GM23338 (cell line): ENCODE results near the gene SEC11A. TPM values are rescaled to one million over a fixed set of nuclear protein-coding genes. Genes with fewer than 3 reads are reported as not detected.

ENCODE experiments used
- ATAC-seq: fragments of 200-7000 bp; cut with Tn5 transposase; 3 replicates; pipeline ENCODE4 v1.9.1; 2020
- DNase-seq: peaks from one replicate; pipeline ENCODE4 v3.0.0-alpha.2; 2015; ENCODE audit warnings: low spot score
- H2AFZ ChIP-seq: fragments of 200-600 bp; sonication (generic); 2 replicates; pipeline ENCODE4 v1.8.0; 2016; ENCODE audit warnings: antibody characterized with exemption, mild to moderate bottlenecking, moderate library complexity
- H3F3A ChIP-seq: fragments of 200-600 bp; sonication (generic); replicated peaks from 2 replicates; pipeline ENCODE4 v1.8.0; 2017; ENCODE audit warnings: antibody characterized with exemption, mixed run types, low read depth
- H3K27ac ChIP-seq: fragments of 200-600 bp; sonication (generic); 2 replicates; pipeline ENCODE4 v1.6.1; 2016; ENCODE audit warnings: low read depth
- H3K27me3 ChIP-seq: fragments of 200-600 bp; sonication (generic); 2 replicates; pipeline ENCODE4 v1.8.0; 2016; ENCODE audit warnings: mild to moderate bottlenecking, mixed run types, moderate library complexity; ENCODE audit not compliant: insufficient read depth
- H3K36me3 ChIP-seq: fragments of 200-600 bp; sonication (generic); 2 replicates; pipeline ENCODE4 v1.8.0; 2016; ENCODE audit warnings: mild to moderate bottlenecking; ENCODE audit not compliant: insufficient read depth
- H3K4me1 ChIP-seq: fragments of 200-600 bp; sonication (generic); 2 replicates; pipeline ENCODE4 v1.8.0; 2016; ENCODE audit warnings: mild to moderate bottlenecking, moderate library complexity; ENCODE audit not compliant: insufficient read depth
- H3K4me2 ChIP-seq: fragments of 200-600 bp; sonication (generic); 2 replicates; pipeline ENCODE4 v1.7.1; 2017; ENCODE audit warnings: mixed run types
- H3K4me3 ChIP-seq: fragments of 200-600 bp; sonication (generic); 2 replicates; pipeline ENCODE4 v1.6.1; 2016; ENCODE audit warnings: mixed run types
- H3K79me2 ChIP-seq: fragments of 200-600 bp; sonication (generic); replicated peaks from 2 replicates; pipeline ENCODE4 v1.8.0; 2017; ENCODE audit warnings: mild to moderate bottlenecking; ENCODE audit not compliant: insufficient read depth
- H3K9me2 ChIP-seq: fragments of 200-600 bp; sonication (generic); 2 replicates; pipeline ENCODE4 v1.8.0; 2017; ENCODE audit not compliant: insufficient read depth
- H4K20me1 ChIP-seq: fragments of 200-600 bp; sonication (generic); replicated peaks from 2 replicates; pipeline ENCODE4 v1.8.0; 2017; ENCODE audit warnings: mild to moderate bottlenecking; ENCODE audit not compliant: insufficient read depth
- H3K27ac Mint-ChIP-seq: 2 replicates; pipeline ENCODE4 v1.8.0; 2020; ENCODE audit warnings: inconsistent platforms, mild to moderate bottlenecking, moderate library complexity, mixed read lengths
- H3K27me3 Mint-ChIP-seq: 3 replicates; pipeline ENCODE4 v1.8.0; 2022; ENCODE audit warnings: low read depth, mild to moderate bottlenecking, moderate library complexity, mixed read lengths, inconsistent platforms; ENCODE audit not compliant: insufficient read depth, poor library complexity
- H3K36me3 Mint-ChIP-seq: 3 replicates; pipeline ENCODE4 v1.8.0; 2021; ENCODE audit warnings: low read depth, mild to moderate bottlenecking, inconsistent platforms, moderate library complexity, mixed read lengths
- H3K4me1 Mint-ChIP-seq: 3 replicates; pipeline ENCODE4 v1.8.0; 2020; ENCODE audit warnings: mild to moderate bottlenecking, inconsistent platforms, mixed read lengths
- H3K4me3 Mint-ChIP-seq: 3 replicates; pipeline ENCODE4 v1.8.0; 2021; ENCODE audit warnings: moderate library complexity, mild to moderate bottlenecking, inconsistent platforms, mixed read lengths
- H3K9me3 Mint-ChIP-seq: 3 replicates; pipeline ENCODE4 v1.8.0; 2020; ENCODE audit warnings: moderate library complexity, mild to moderate bottlenecking, inconsistent platforms, mixed read lengths
- CREB1 ChIP-seq: fragments of 250-450 bp; sonication (Bioruptor Pico); IDR thresholded peaks from 2 replicates; pipeline ENCODE4 v1.5.0; 2020; ENCODE audit warnings: low read depth, mild to moderate bottlenecking, moderate library complexity
- ETS1 ChIP-seq: IDR thresholded peaks from 2 replicates; pipeline ENCODE4 v1.6.1; 2016; ENCODE audit warnings: antibody characterized with exemption
- EZH2 ChIP-seq: fragments of 200-600 bp; sonication (generic); IDR thresholded peaks from one replicate; pipeline ENCODE4 v1.8.0; 2017; ENCODE audit warnings: antibody characterized with exemption, mild to moderate bottlenecking, low read depth; ENCODE audit not compliant: unreplicated experiment
- EZH2phosphoT487 ChIP-seq: fragments of 200-600 bp; sonication (generic); IDR thresholded peaks from one replicate; pipeline ENCODE4 v1.8.1; 2018; ENCODE audit warnings: antibody characterized with exemption; ENCODE audit not compliant: unreplicated experiment
- JUNB ChIP-seq: IDR thresholded peaks from one replicate; pipeline ENCODE4 v1.6.1; 2016; ENCODE audit warnings: antibody characterized with exemption; ENCODE audit not compliant: unreplicated experiment
- POLR2AphosphoS5 ChIP-seq: IDR thresholded peaks from 2 replicates; pipeline ENCODE4 v1.6.1; 2016; ENCODE audit warnings: antibody characterized with exemption, low read depth
- REST ChIP-seq: IDR thresholded peaks from one replicate; pipeline ENCODE4 v1.6.1; 2018; ENCODE audit warnings: antibody characterized with exemption; ENCODE audit not compliant: unreplicated experiment
- STAT1 ChIP-seq: IDR thresholded peaks from one replicate; pipeline ENCODE4 v1.6.1; 2016; ENCODE audit warnings: antibody characterized with exemption; ENCODE audit not compliant: unreplicated experiment
- ZNF114 ChIP-seq: fragments of 250-450 bp; sonication (Bioruptor Pico); IDR thresholded peaks from 2 replicates; pipeline ENCODE4 v1.5.0; 2020; ENCODE audit warnings: mild to moderate bottlenecking, moderate library complexity
- ZNF331 ChIP-seq: fragments of 250-450 bp; sonication (Bioruptor Pico); IDR thresholded peaks from 2 replicates; pipeline ENCODE4 v1.5.0; 2020; ENCODE audit warnings: low read depth, mild to moderate bottlenecking, moderate library complexity
- ZNF462 ChIP-seq: fragments of 250-450 bp; sonication (Bioruptor Pico); IDR thresholded peaks from 2 replicates; pipeline ENCODE4 v1.5.0; 2020; ENCODE audit warnings: mild to moderate bottlenecking, moderate library complexity
- polyA plus RNA-seq: library from polyadenylated mRNA; unstranded; fragments of >200 nt; fragmentation: Nextera tagmentation; extraction: Ambion mirVana; gene quantifications from 2 replicates; pipeline ENCODE4 v1.2.1, GENCODE V29; 2016
- total RNA-seq: library from RNA; depleted of rRNA; stranded (reverse); fragments of >200 nt; shearing (Covaris generic); gene quantifications from 2 replicates; pipeline ENCODE4 v1.2.3, GENCODE V29; 2014

SEC11A gene
- total and polyA plus RNA-seq, 2 experiments from 2014 or later = 191 to 257 TPM

GRCh38 chr15:84740691-84741090, 24.8 kb upstream of the SEC11A start (continued):
- TF ChIP-seq REST (no peak), CREB1 (CRISPR knock-in tag) (no peak), ZNF114 (CRISPR knock-in tag) (no peak), EZH2phosphoT487 (no peak), POLR2AphosphoS5 (no peak), ETS1 (no peak)

GRCh38 chr15:84737005-84737404, 21.1 kb upstream of the SEC11A start:
- H3K79me2 ChIP-seq = no peaks in the 10 kb centered on the region
- no peaks in the 10 kb centered on the region; the same call in 2 of the 3 replicates for H3K9me3 Mint-ChIP-seq
- no peak overlapping the region for H2AFZ ChIP-seq
- no peak overlapping the region for H3K4me3 Mint-ChIP-seq
- H3K4me1 ChIP-seq = peaks cover 16% of the 10 kb centered on the region
- H3K27ac ChIP-seq = no peak overlapping the region
- H3K27me3 Mint-ChIP-seq = peaks cover 5% of the 10 kb centered on the region
- peaks cover 30% of the 10 kb centered on the region for H3K4me1 Mint-ChIP-seq
- DNase-seq (no peak), ATAC-seq (no peak)
- H3K4me3 ChIP-seq = no peak overlapping the region
- H3K27ac Mint-ChIP-seq = no peak overlapping the region
- no peaks in the 10 kb centered on the region; the same call in 2 of the 3 replicates for H3K36me3 Mint-ChIP-seq
- 0 out of 2 replicates have a peak, but pooled peaks cover 2% of the 10 kb centered on the region for H3F3A ChIP-seq
- no peaks in the 10 kb centered on the region for H3K27me3 ChIP-seq
- H4K20me1 ChIP-seq = no peaks in the 10 kb centered on the region
- H3K4me2 ChIP-seq = no peak overlapping the region
- H3K36me3 ChIP-seq = no peaks in the 10 kb centered on the region
- no peaks in the 10 kb centered on the region for H3K9me2 ChIP-seq
- TF ChIP-seq REST (no peak), JUNB (no peak), ZNF331 (no peak), EZH2 (no peak), POLR2AphosphoS5 (no peak), STAT1 (no peak), EZH2phosphoT487 (no peak), ZNF114 (CRISPR knock-in tag) (no peak), ZNF462 (CRISPR knock-in tag) (no peak)
